ACC112 (cell line): ENCODE measurements around the gene DOK3.
"Not testable (repeated sequence)": the region's sequence is repeated elsewhere in the genome, so short reads cannot be mapped to it uniquely, and the experiment has no call there.

ENCODE experiments used
- H2AFZ ChIP-seq: fragments of 200-600 bp; sonication (generic); one replicate; pipeline ENCODE4 v1.6.0; 2017; ENCODE audit warnings: antibody characterized with exemption, low read length; ENCODE audit not compliant: unreplicated experiment
- H3K27ac ChIP-seq: fragments of 200-600 bp; sonication (generic); 2 replicates; pipeline ENCODE4 v1.5.1; 2014; ENCODE audit warnings: low read depth, mild to moderate bottlenecking, antibody characterized with exemption, low read length, moderate library complexity
- H3K27me3 ChIP-seq: fragments of 200-600 bp; sonication (generic); 2 replicates; pipeline ENCODE4 v1.6.1; 2014; ENCODE audit warnings: mild to moderate bottlenecking, antibody characterized with exemption, low read length, moderate library complexity, mixed read lengths; ENCODE audit not compliant: insufficient read depth
- H3K36me3 ChIP-seq: fragments of 200-600 bp; sonication (generic); 2 replicates; pipeline ENCODE4 v1.6.1; 2016; ENCODE audit warnings: mild to moderate bottlenecking, antibody characterized with exemption, low read length, moderate library complexity, mixed read lengths; ENCODE audit not compliant: insufficient read depth
- H3K4me1 ChIP-seq: fragments of 200-600 bp; sonication (generic); one replicate; pipeline ENCODE4 v1.6.1; 2016; ENCODE audit warnings: low read length, mixed read lengths; ENCODE audit not compliant: insufficient read depth, unreplicated experiment, control insufficient read depth
- H3K4me3 ChIP-seq: fragments of 200-600 bp; sonication (generic); 2 replicates; pipeline ENCODE4 v1.5.1; 2014; ENCODE audit warnings: mild to moderate bottlenecking, low read depth, low read length
- H3K79me2 ChIP-seq: fragments of 200-600 bp; sonication (generic); one replicate; pipeline ENCODE4 v1.6.0; 2016; ENCODE audit warnings: low read length; ENCODE audit not compliant: control insufficient read depth, unreplicated experiment, insufficient read depth

Gene DOK3

GRCh38 chr5:177490311-177490991 is 19.2 kb downstream of the DOK3 start:
- H3K4me3 ChIP-seq: no peak overlapping the region
- H3K27ac ChIP-seq: no peak overlapping the region
- H3K36me3 ChIP-seq: peaks cover 32% of the 10 kb centered on the region
- H2AFZ ChIP-seq: no peak overlapping the region
- H3K27me3 ChIP-seq: no peaks in the 10 kb centered on the region
- peaks cover 30% of the 10 kb centered on the region for H3K4me1 ChIP-seq
- peaks cover 33% of the 10 kb centered on the region for H3K79me2 ChIP-seq

GRCh38 chr5:177489119-177489716 is 20.4 kb downstream of the DOK3 start:
- Histone ChIP-seq H3K27ac (no peak overlapping the region), H3K4me1 (peaks cover 19% of the 10 kb centered on the region), H3K4me3 (no peak overlapping the region), H3K36me3 (peaks cover 32% of the 10 kb centered on the region), H3K27me3 (no peaks in the 10 kb centered on the region), H2AFZ (no peak overlapping the region), H3K79me2 (peaks cover 33% of the 10 kb centered on the region)

- Histone ChIP-seq H3K36me3 (peaks cover 32% of the 10 kb centered on the region), H3K79me2 (peaks cover 21% of the 10 kb centered on the region), H2AFZ (no peak overlapping the region), H3K27me3 (no peaks in the 10 kb centered on the region), H3K27ac (no peak overlapping the region), H3K4me1 (peaks cover 7% of the 10 kb centered on the region), H3K4me3 (no peak overlapping the region)
Measured at GRCh38 chr5:177487975-177488374, 21.7 kb downstream of the DOK3 start.

GRCh38 chr5:177487144-177487543 is 22.5 kb downstream of the DOK3 start:
- H3K36me3 ChIP-seq: peaks cover 29% of the 10 kb centered on the region
- H3K27ac ChIP-seq: no peak overlapping the region
- no peaks in the 10 kb centered on the region for H3K27me3 ChIP-seq
- peaks cover 4% of the 10 kb centered on the region for H3K4me1 ChIP-seq
- H2AFZ ChIP-seq: no peak overlapping the region
- no peak overlapping the region for H3K4me3 ChIP-seq
- peaks cover 12% of the 10 kb centered on the region for H3K79me2 ChIP-seq

DNA sequence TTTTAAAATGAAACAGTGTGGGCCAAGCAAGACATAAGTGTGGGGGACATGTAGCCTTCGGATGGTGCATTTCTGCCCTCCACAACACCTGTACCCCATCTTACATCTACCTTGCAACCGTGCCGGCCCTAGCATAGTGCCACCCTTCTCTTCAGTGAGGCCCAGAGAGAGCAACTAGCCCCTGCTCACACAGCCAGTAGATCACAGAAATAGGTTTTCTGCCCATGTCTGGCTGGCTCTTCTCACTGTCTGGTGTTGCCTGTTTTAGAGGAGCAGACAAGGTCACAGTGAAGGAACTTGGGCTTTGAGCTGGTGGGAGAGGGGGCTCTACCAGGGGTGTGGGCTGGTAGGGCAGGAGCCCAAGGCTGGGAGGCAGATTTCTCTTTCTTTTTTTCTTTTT is 23.4 kb downstream of the DOK3 start:
- Histone ChIP-seq H3K79me2 (peaks cover 11% of the 10 kb centered on the region), H3K36me3 (peaks cover 27% of the 10 kb centered on the region)

DNA sequence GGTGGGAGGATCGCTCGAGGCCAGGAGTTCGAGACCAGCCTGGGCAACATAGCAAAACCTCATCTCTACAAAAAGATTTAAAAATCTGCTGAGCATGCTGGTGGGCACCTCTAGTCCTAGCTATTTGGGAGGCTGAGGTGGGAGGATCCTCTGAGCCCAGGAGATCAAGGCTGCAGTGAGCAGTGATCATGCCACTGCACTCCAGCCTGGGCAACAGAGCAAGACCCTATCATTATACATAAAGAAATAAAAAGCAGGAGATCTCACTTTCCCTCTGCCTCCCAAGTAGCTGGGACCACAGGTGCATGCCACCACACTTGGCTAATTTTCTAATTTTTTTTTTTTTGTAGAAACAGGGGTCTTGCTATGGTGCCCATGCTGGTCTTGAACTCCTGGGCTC is 23.9 kb downstream of the DOK3 start:
- H3K36me3 ChIP-seq: peaks cover 22% of the 10 kb centered on the region

More for the DNA sequence above, 23.4 kb downstream of the DOK3 start:
- Histone ChIP-seq H3K27ac (no peak overlapping the region), H3K27me3 (no peaks in the 10 kb centered on the region), H3K4me1 (peaks cover 12% of the 10 kb centered on the region), H2AFZ (no peak overlapping the region), H3K4me3 (no peak overlapping the region)

DNA sequence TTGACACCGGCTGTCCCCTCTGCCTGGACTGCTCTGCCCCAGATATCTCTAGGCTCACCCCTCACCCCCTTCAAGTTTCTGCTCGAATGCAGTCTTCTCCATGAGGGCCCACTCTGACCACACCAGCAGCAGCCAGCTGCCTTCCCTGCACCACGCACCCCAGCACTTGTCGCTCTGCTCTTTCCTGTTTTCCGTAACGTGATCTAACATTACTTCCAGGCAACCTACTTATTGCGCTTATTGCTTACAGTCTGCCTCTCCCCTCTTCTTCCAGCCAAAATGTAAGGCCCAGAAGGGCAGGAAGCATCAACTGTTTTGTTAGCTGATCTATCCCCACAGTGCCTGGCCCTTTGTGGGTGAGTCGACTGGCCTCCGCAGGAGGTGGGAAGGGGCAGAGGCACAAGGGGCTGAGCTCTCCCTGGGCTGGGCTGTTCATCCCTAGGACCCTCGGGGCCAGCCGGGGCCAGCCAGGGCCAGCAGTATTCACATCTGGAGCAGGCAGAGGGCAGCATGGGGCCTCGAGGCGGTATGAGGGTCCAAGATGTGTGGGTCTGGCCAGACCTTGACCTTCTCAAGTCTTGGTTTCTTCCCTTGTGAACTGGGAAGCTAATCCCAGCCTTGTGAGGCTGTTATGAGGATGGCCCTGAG is 24.6 kb downstream of the DOK3 start:
- H2AFZ ChIP-seq: no peak overlapping the region
- H3K27ac ChIP-seq: no peak overlapping the region
- H3K36me3 ChIP-seq: peaks cover 19% of the 10 kb centered on the region
- H3K4me1 ChIP-seq: peaks cover 11% of the 10 kb centered on the region
- H3K27me3 ChIP-seq: no peaks in the 10 kb centered on the region
- peaks cover 4% of the 10 kb centered on the region for H3K79me2 ChIP-seq
- no peak overlapping the region for H3K4me3 ChIP-seq

More for the DNA sequence above, 23.9 kb downstream of the DOK3 start:
- H3K4me3 ChIP-seq, H3K79me2 ChIP-seq, H3K27me3 ChIP-seq, H3K27ac ChIP-seq, H2AFZ ChIP-seq: not testable (repeated sequence)
- H3K4me1 ChIP-seq: peaks cover 12% of the 10 kb centered on the region

GRCh38 chr5:177483994-177484901 is 25.4 kb downstream of the DOK3 start:
- H3K27ac ChIP-seq: no peak overlapping the region
- no peak overlapping the region for H3K4me3 ChIP-seq
- H3K36me3 ChIP-seq: peaks cover 17% of the 10 kb centered on the region
- H3K4me1 ChIP-seq: peaks cover 17% of the 10 kb centered on the region
- H3K79me2 ChIP-seq: peaks cover 4% of the 10 kb centered on the region
- no peaks in the 10 kb centered on the region for H3K27me3 ChIP-seq
- no peak overlapping the region for H2AFZ ChIP-seq

DNA sequence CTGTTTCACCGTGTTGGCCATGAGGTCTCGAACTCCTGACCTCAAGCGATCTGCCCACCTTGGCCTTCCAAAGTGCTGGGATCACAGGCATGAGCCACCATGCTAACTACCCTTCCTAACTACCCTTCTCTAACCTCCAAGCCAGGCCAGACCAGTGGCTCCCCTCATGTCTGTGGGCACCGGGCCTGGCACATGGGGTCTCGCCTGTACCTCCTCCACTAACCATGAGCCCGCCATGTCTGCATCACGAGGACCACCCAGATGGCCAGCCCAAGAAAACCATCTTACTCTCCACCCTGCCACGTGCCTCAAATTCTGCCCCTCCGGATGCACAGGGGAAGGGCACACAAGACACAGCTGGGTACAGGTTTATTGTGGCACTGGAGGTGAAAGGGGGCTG is 26.6 kb downstream of the DOK3 start:
- H3K27ac ChIP-seq: no peak overlapping the region
- peaks cover 16% of the 10 kb centered on the region for H3K36me3 ChIP-seq
- peaks cover 20% of the 10 kb centered on the region for H3K4me1 ChIP-seq
- H3K4me3 ChIP-seq: no peak overlapping the region
- no peak overlapping the region for H2AFZ ChIP-seq
- H3K79me2 ChIP-seq: no peaks in the 10 kb centered on the region
- H3K27me3 ChIP-seq: no peaks in the 10 kb centered on the region

DNA sequence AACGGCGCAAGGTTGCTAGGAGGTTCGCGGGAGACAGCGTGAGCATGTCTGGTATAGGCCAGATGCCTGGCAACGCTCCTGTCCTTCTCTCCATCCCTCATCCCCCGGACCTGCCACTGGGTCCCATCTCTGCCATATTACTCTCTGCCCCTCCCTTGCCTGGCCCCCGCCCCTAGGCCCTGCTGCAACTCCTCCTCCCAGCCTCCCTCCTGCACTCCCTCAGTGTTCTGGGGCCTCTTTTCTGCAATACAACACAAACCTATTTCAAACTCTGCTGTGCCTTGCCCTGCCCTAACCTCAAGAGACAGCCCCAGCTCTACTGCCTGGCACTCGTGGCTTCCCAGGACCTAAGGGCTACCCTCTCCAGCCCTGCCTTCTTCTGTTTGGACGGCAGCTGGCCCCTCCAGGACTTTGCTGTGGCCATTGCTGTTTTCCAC is 27.2 kb downstream of the DOK3 start:
- Histone ChIP-seq H3K4me1 (peaks cover 20% of the 10 kb centered on the region), H3K4me3 (no peak overlapping the region), H3K27me3 (no peaks in the 10 kb centered on the region), H2AFZ (no peak overlapping the region), H3K27ac (no peak overlapping the region), H3K36me3 (peaks cover 10% of the 10 kb centered on the region), H3K79me2 (no peaks in the 10 kb centered on the region)
